ENCODE results near the gene MGLL. TPM values are rescaled to one million over a fixed set of nuclear protein-coding genes. Genes with fewer than 3 reads are reported as not detected.

MGLL gene
- total RNA-seq, 2 experiments from 2014 or later, result 3.4 to 5.0 TPM

GRCh38 chr3:127716384-127716783 is 105.9 kb downstream of the MGLL start:
- Mint-ChIP-seq H3K27ac (no peak overlapping the region), H3K27me3 (no peaks in the 10 kb centered on the region), H3K36me3 (no peaks in the 10 kb centered on the region), H3K4me1 (no peaks in the 10 kb centered on the region), H3K9me3 (ENCODE audit: low read depth) (no peaks in the 10 kb centered on the region), H3K4me3 (no peak overlapping the region)
- CTCF ChIA-PET, result no interaction called here
- DNase-seq, result no peak
- ATAC-seq, result no peak

GRCh38 chr3:127715532-127715931 is 106.8 kb downstream of the MGLL start:
- Mint-ChIP-seq H3K4me1 (no peaks in the 10 kb centered on the region), H3K9me3 (ENCODE audit: low read depth) (no peaks in the 10 kb centered on the region), H3K4me3 (no peak overlapping the region), H3K27me3 (no peaks in the 10 kb centered on the region), H3K36me3 (no peaks in the 10 kb centered on the region), H3K27ac (no peak overlapping the region)
- no peak for DNase-seq
- ATAC-seq, result no peak
- CTCF ChIA-PET, result no interaction called here

GRCh38 chr3:127714866-127715265 is 107.4 kb downstream of the MGLL start:
- CTCF ChIA-PET, result interaction anchor here (1.2 kb wide), 1 partner anchor 107 kb away, joined by 3 read pairs; the partner anchor contains the start of gene MGLL
- Mint-ChIP-seq H3K4me1 (no peaks in the 10 kb centered on the region), H3K27me3 (no peaks in the 10 kb centered on the region), H3K9me3 (ENCODE audit: low read depth) (no peaks in the 10 kb centered on the region), H3K36me3 (no peaks in the 10 kb centered on the region), H3K4me3 (no peak overlapping the region), H3K27ac (no peak overlapping the region)
- no peak for ATAC-seq
- no peak for DNase-seq

- ATAC-seq (no peak), DNase-seq (no peak)
- Mint-ChIP-seq H3K27ac (no peak overlapping the region), H3K36me3 (no peaks in the 10 kb centered on the region), H3K4me1 (no peaks in the 10 kb centered on the region), H3K27me3 (no peaks in the 10 kb centered on the region), H3K4me3 (no peak overlapping the region), H3K9me3 (ENCODE audit: low read depth) (no peaks in the 10 kb centered on the region)
- CTCF ChIA-PET, result interaction anchor here (1.2 kb wide), 1 partner anchor 108 kb away, joined by 3 read pairs; the partner anchor contains the start of gene MGLL
Measured at GRCh38 chr3:127714125-127714571, 108.2 kb downstream of the MGLL start.

GRCh38 chr3:127712881-127713771 is 109.2 kb downstream of the MGLL start:
- no peak for ATAC-seq
- Mint-ChIP-seq H3K27ac (no peak overlapping the region), H3K27me3 (peaks cover 2% of the 10 kb centered on the region), H3K4me1 (no peaks in the 10 kb centered on the region), H3K36me3 (no peaks in the 10 kb centered on the region), H3K4me3 (no peak overlapping the region), H3K9me3 (ENCODE audit: low read depth) (no peaks in the 10 kb centered on the region)
- CTCF ChIA-PET, result no interaction called here
- DNase-seq, result no peak

- DNase-seq (no peak), ATAC-seq (no peak)
- no peak overlapping the region for H3K27ac Mint-ChIP-seq
- no peaks in the 10 kb centered on the region for H3K36me3 Mint-ChIP-seq
- CTCF ChIA-PET, result no interaction called here
- H3K4me3 Mint-ChIP-seq, result no peak overlapping the region
- H3K27me3 Mint-ChIP-seq, result peaks cover 2% of the 10 kb centered on the region
- no peaks in the 10 kb centered on the region for H3K9me3 Mint-ChIP-seq (ENCODE audit: low read depth)
- no peaks in the 10 kb centered on the region for H3K4me1 Mint-ChIP-seq
Measured at GRCh38 chr3:127712461-127712860, 109.9 kb downstream of the MGLL start.

- ATAC-seq (no peak), DNase-seq (no peak)
- Mint-ChIP-seq H3K9me3 (ENCODE audit: low read depth) (no peaks in the 10 kb centered on the region), H3K27me3 (peaks cover 2% of the 10 kb centered on the region), H3K27ac (no peak overlapping the region), H3K4me3 (no peak overlapping the region), H3K4me1 (no peaks in the 10 kb centered on the region), H3K36me3 (no peaks in the 10 kb centered on the region)
- CTCF ChIA-PET, result interaction anchor here (1.3 kb wide), 1 partner anchor 137 kb away, joined by 3 read pairs; no protein-coding TSS in a partner anchor
Measured at GRCh38 chr3:127711896-127712295, 110.4 kb downstream of the MGLL start.

- Mint-ChIP-seq H3K4me1 (no peaks in the 10 kb centered on the region), H3K27ac (no peak overlapping the region), H3K4me3 (no peak overlapping the region), H3K9me3 (ENCODE audit: low read depth) (no peaks in the 10 kb centered on the region), H3K36me3 (no peaks in the 10 kb centered on the region), H3K27me3 (peaks cover 2% of the 10 kb centered on the region)
- no peak for ATAC-seq
- DNase-seq, result no peak
- CTCF ChIA-PET, result interaction anchor here (1.3 kb wide), 1 partner anchor 136 kb away, joined by 3 read pairs; no protein-coding TSS in a partner anchor
Measured at GRCh38 chr3:127711021-127711695, 111.2 kb downstream of the MGLL start.

- DNase-seq (no peak), ATAC-seq (no peak)
- H3K36me3 Mint-ChIP-seq, result no peaks in the 10 kb centered on the region
- CTCF ChIA-PET, result no interaction called here
- H3K27ac Mint-ChIP-seq, result no peak overlapping the region
- H3K4me3 Mint-ChIP-seq, result no peak overlapping the region
- H3K27me3 Mint-ChIP-seq, result peaks cover 2% of the 10 kb centered on the region
- H3K9me3 Mint-ChIP-seq (ENCODE audit: low read depth), result no peaks in the 10 kb centered on the region
- no peaks in the 10 kb centered on the region for H3K4me1 Mint-ChIP-seq
Measured at GRCh38 chr3:127710155-127710941, 112.0 kb downstream of the MGLL start.

GRCh38 chr3:127709320-127710060 is 112.8 kb downstream of the MGLL start:
- CTCF ChIA-PET, result no interaction called here
- no peaks in the 10 kb centered on the region for H3K36me3 Mint-ChIP-seq
- no peak for DNase-seq

GRCh38 chr3:127708837-127709236 is 113.5 kb downstream of the MGLL start:
- Mint-ChIP-seq H3K27ac (no peak overlapping the region), H3K4me3 (no peak overlapping the region), H3K9me3 (ENCODE audit: low read depth) (no peaks in the 10 kb centered on the region), H3K4me1 (peaks cover 4% of the 10 kb centered on the region), H3K36me3 (no peaks in the 10 kb centered on the region), H3K27me3 (peaks cover 5% of the 10 kb centered on the region)
- no peak for DNase-seq
- CTCF ChIA-PET, result no interaction called here
- no peak for ATAC-seq

More at GRCh38 chr3:127709320-127710060, 112.8 kb downstream of the MGLL start:
- ATAC-seq, result no peak
- H3K9me3 Mint-ChIP-seq (ENCODE audit: low read depth), result no peaks in the 10 kb centered on the region
- H3K27ac Mint-ChIP-seq, result no peak overlapping the region
- H3K4me3 Mint-ChIP-seq, result no peak overlapping the region
- H3K4me1 Mint-ChIP-seq, result peaks cover 2% of the 10 kb centered on the region
- peaks cover 3% of the 10 kb centered on the region for H3K27me3 Mint-ChIP-seq

GRCh38 chr3:127707851-127708411 is 114.4 kb downstream of the MGLL start:
- Mint-ChIP-seq H3K27ac (no peak overlapping the region), H3K4me3 (no peak overlapping the region), H3K36me3 (no peaks in the 10 kb centered on the region), H3K4me1 (peaks cover 4% of the 10 kb centered on the region), H3K27me3 (peaks cover 5% of the 10 kb centered on the region), H3K9me3 (ENCODE audit: low read depth) (no peaks in the 10 kb centered on the region)
- ATAC-seq (no peak), DNase-seq (no peak)
- CTCF ChIA-PET, result no interaction called here
